PC-3 (cell line): ENCODE results near the gene MMP14.

ENCODE experiments used
- EZH2 ChIP-seq: fragments of 300-600 bp; sonication (generic); IDR thresholded peaks from one replicate; pipeline ENCODE4 v1.6.1; 2017; ENCODE audit warnings: antibody characterized with exemption, mild to moderate bottlenecking, low read length; ENCODE audit not compliant: unreplicated experiment
- EZH2phosphoT487 ChIP-seq: fragments of 300-600 bp; sonication (generic); IDR thresholded peaks from 2 replicates; pipeline ENCODE4 v1.6.1; 2018; ENCODE audit warnings: mild to moderate bottlenecking, antibody characterized with exemption, low read length, borderline replicate concordance
- TF ChIP-seq, protein P1 (sequence below): fragments of 300-600 bp; sonication (generic); conservative IDR thresholded peaks from 2 replicates; pipeline ENCODE4 v1.5.1; 2017; ENCODE audit warnings: antibody characterized with exemption, low read depth, mild to moderate bottlenecking, low read length

DNA sequence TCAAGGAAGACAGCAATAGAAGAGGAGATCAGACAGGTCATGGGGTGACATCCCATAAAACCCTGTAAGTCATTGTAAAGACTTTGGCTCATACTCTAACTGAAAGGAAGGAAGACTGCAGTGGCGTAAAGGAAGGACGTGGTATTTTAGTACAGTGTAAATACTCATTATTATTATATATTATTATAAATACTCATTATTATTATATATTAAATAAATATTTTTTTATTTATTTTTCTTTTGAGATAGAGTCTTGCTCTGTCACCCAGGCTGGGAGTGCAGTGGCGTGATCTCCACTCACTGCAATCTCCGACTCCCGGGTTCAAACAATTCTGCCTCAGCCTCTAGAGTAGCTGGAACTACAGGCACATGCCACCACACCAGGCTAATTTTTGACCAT lies 20.0 kb downstream of the MMP14 start:
- TF ChIP-seq, protein P1, sequence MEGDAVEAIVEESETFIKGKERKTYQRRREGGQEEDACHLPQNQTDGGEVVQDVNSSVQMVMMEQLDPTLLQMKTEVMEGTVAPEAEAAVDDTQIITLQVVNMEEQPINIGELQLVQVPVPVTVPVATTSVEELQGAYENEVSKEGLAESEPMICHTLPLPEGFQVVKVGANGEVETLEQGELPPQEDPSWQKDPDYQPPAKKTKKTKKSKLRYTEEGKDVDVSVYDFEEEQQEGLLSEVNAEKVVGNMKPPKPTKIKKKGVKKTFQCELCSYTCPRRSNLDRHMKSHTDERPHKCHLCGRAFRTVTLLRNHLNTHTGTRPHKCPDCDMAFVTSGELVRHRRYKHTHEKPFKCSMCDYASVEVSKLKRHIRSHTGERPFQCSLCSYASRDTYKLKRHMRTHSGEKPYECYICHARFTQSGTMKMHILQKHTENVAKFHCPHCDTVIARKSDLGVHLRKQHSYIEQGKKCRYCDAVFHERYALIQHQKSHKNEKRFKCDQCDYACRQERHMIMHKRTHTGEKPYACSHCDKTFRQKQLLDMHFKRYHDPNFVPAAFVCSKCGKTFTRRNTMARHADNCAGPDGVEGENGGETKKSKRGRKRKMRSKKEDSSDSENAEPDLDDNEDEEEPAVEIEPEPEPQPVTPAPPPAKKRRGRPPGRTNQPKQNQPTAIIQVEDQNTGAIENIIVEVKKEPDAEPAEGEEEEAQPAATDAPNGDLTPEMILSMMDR = no peak
- TF ChIP-seq EZH2 = no peak
- TF ChIP-seq EZH2phosphoT487 = no peak
